Measurements from ENCODE around the gene ISCU. TPM values are rescaled to one million over a fixed set of nuclear protein-coding genes. Genes with fewer than 3 reads are reported as not detected.

ISCU gene
- total RNA-seq, 1 donor from 2014 or later = 78.9 TPM

DNA sequence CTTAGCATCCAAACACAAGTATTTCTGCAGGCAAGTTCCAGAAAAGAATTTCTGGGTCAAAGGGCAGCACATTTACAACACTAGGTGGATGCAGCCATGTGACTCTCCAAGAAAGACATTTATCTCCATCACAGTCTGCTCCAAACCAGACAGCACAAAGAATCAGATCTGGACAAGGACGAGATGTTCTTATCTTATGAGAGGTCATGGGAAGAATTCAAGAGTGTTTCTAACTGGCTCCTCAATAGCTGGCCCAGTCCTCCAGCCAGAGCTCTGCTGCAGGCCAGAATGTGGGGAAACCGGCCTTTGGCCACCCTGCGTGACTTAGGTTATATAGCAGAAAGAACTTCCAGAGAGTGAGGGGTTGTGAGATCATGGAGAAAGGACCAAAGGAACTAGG, 18.1 kb downstream of the ISCU start:
- H3K36me3 ChIP-seq = no peaks in the 10 kb centered on the region
- Mint-ChIP-seq H3K27me3 (ENCODE audit: insufficient read depth, low read depth) (peaks cover 19% of the 10 kb centered on the region), H3K36me3 (peaks cover 3% of the 10 kb centered on the region), H3K4me3 (no peak overlapping the region), H3K4me1 (peaks cover 13% of the 10 kb centered on the region), H3K9me3 (peaks cover 13% of the 10 kb centered on the region), H3K27ac (peak overlapping the region; percentile 19)
- no peak overlapping the region for H3K27ac ChIP-seq
- H3K4me1 ChIP-seq = peaks cover 12% of the 10 kb centered on the region
- H3K4me2 ChIP-seq = no peak overlapping the region
- DNase-seq (ENCODE audit: low spot score) = no peak
- no peaks in the 10 kb centered on the region for H3F3A ChIP-seq (ENCODE audit: low read depth)
- no peaks in the 10 kb centered on the region for H3K27me3 ChIP-seq
- H3K4me3 ChIP-seq = no peak overlapping the region
- H3K79me2 ChIP-seq (ENCODE audit: low read depth) = no peaks in the 10 kb centered on the region
- no peak overlapping the region for H3K9ac ChIP-seq
- TF ChIP-seq EZH2 (IDR thresholded peaks at IDR 0.05) (no peak), EZH2phosphoT487 (IDR thresholded peaks at IDR 0.05) (no peak)
- TF ChIP-seq, protein P1, sequence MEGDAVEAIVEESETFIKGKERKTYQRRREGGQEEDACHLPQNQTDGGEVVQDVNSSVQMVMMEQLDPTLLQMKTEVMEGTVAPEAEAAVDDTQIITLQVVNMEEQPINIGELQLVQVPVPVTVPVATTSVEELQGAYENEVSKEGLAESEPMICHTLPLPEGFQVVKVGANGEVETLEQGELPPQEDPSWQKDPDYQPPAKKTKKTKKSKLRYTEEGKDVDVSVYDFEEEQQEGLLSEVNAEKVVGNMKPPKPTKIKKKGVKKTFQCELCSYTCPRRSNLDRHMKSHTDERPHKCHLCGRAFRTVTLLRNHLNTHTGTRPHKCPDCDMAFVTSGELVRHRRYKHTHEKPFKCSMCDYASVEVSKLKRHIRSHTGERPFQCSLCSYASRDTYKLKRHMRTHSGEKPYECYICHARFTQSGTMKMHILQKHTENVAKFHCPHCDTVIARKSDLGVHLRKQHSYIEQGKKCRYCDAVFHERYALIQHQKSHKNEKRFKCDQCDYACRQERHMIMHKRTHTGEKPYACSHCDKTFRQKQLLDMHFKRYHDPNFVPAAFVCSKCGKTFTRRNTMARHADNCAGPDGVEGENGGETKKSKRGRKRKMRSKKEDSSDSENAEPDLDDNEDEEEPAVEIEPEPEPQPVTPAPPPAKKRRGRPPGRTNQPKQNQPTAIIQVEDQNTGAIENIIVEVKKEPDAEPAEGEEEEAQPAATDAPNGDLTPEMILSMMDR (IDR thresholded peaks at IDR 0.05) = no peak
- no peak overlapping the region for H2AFZ ChIP-seq (replicated peaks)
- no peaks in the 10 kb centered on the region for H3K9me3 ChIP-seq (ENCODE audit: low read depth)
- no peaks in the 10 kb centered on the region for H4K20me1 ChIP-seq (ENCODE audit: low read depth)

DNA sequence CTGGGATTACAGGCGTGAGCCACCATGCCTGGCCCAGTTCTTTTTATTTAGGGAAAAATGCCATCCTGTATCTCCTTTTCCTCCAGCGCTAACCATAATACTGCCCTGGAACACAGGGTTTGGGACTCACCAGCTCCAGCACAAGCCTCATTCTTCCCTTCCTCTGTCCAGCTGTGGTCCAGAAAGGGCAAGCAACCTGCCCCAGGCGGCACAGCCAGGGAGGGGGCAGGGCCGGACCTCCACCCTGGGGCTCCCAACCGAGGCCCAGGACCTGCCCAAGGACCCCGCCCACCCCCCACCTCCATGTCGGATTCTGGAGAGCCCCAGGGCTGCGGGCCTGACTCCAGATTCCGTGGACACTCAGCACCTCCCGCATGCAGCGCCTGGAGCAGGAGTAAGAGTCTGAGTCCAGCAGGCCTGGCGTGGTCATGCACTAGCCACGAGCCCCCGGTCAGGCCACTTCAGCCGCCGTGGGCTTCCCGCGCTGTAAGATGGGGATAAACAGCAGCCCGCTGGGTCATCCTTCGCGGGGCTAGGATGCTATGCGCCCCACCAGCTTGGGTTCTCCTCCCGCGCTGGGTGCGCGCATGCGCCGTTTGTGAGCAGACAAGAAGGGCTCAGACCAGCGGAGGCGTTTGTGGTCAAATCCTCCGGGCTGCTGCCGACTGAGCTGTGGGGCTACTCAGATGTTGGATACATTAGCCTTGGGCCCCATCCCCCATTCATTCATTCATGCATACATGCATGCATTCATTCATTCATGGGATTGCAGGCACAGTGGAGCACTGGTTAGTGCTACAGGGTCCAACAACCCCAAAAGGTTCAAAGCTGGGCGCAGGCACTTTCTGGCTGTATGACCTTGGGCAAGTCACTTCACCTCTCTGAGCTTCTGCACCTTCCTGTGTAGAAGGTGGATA, 19.2 kb downstream of the ISCU start:
- H3K27ac ChIP-seq = no peak overlapping the region
- H3K4me1 ChIP-seq = peaks cover 12% of the 10 kb centered on the region
- H3F3A ChIP-seq (ENCODE audit: low read depth) = no peaks in the 10 kb centered on the region
- H2AFZ ChIP-seq (replicated peaks) = no peak overlapping the region
- H3K36me3 ChIP-seq = no peaks in the 10 kb centered on the region
- H3K27me3 Mint-ChIP-seq (ENCODE audit: insufficient read depth, low read depth) = peaks cover 19% of the 10 kb centered on the region
- peaks cover 13% of the 10 kb centered on the region for H3K9me3 Mint-ChIP-seq
- peaks cover 13% of the 10 kb centered on the region for H3K4me1 Mint-ChIP-seq
- no peak overlapping the region for H3K4me3 Mint-ChIP-seq
- no peak overlapping the region for H3K9ac ChIP-seq
- no peak for DNase-seq (ENCODE audit: low spot score)
- H4K20me1 ChIP-seq (ENCODE audit: low read depth) = no peaks in the 10 kb centered on the region
- H3K27ac Mint-ChIP-seq = no peak overlapping the region
- H3K79me2 ChIP-seq (ENCODE audit: low read depth) = no peaks in the 10 kb centered on the region
- H3K4me2 ChIP-seq = no peak overlapping the region
- H3K4me3 ChIP-seq = no peak overlapping the region
- no peaks in the 10 kb centered on the region for H3K9me3 ChIP-seq (ENCODE audit: low read depth)
- TF ChIP-seq EZH2 (IDR thresholded peaks at IDR 0.05) = no peak
- TF ChIP-seq, protein P1 (IDR thresholded peaks at IDR 0.05) = no peak
- TF ChIP-seq EZH2phosphoT487 (IDR thresholded peaks at IDR 0.05) = no peak
- H3K36me3 Mint-ChIP-seq = peaks cover 3% of the 10 kb centered on the region
- no peaks in the 10 kb centered on the region for H3K27me3 ChIP-seq

DNA sequence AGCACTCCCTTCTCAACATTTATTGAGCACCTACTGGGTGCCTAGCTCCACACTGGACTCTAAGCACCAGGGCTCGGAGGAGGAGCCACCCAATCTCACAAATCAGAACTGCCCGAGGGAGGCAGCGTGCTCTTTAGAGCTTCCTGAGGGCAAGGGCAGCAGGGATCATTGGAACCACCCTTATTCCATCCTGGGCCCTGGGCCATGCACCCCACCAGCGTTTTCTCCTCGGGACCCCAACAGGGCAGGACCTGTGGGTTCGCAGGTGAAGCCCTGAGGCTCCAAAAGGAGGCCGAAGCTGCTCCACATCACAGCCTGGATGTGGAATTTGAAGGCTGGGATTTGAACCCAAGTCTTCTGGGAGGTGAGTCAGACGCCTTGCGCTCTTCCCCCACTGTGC, 20.1 kb downstream of the ISCU start:
- peaks cover 12% of the 10 kb centered on the region for H3K4me1 ChIP-seq
- no peak overlapping the region for H3K27ac Mint-ChIP-seq
- H4K20me1 ChIP-seq (ENCODE audit: low read depth) = no peaks in the 10 kb centered on the region
- no peak overlapping the region for H3K9ac ChIP-seq
- H3K27ac ChIP-seq = no peak overlapping the region
- H3K9me3 Mint-ChIP-seq = peaks cover 10% of the 10 kb centered on the region
- H3K36me3 Mint-ChIP-seq = peaks cover 2% of the 10 kb centered on the region
- no peak overlapping the region for H3K4me2 ChIP-seq
- H3K27me3 Mint-ChIP-seq (ENCODE audit: insufficient read depth, low read depth) = peaks cover 19% of the 10 kb centered on the region
- no peaks in the 10 kb centered on the region for H3K79me2 ChIP-seq (ENCODE audit: low read depth)
- no peak overlapping the region for H3K4me3 ChIP-seq
- no peaks in the 10 kb centered on the region for H3K9me3 ChIP-seq (ENCODE audit: low read depth)
- no peak overlapping the region for H2AFZ ChIP-seq (replicated peaks)
- no peaks in the 10 kb centered on the region for H3K27me3 ChIP-seq
- H3K4me3 Mint-ChIP-seq = no peak overlapping the region
- peaks cover 13% of the 10 kb centered on the region for H3K4me1 Mint-ChIP-seq
- no peaks in the 10 kb centered on the region for H3F3A ChIP-seq (ENCODE audit: low read depth)
- no peak for DNase-seq (ENCODE audit: low spot score)
- H3K36me3 ChIP-seq = no peaks in the 10 kb centered on the region
- TF ChIP-seq EZH2 (IDR thresholded peaks at IDR 0.05) = no peak

Measured in neural progenitor cell (in vitro differentiated cells).